GM18507 (cell line): ENCODE results near the gene ALOX15.
"Not testable (repeated sequence)": the region's sequence is repeated elsewhere in the genome, so short reads cannot be mapped to it uniquely, and the experiment has no call there.

Experiments
- DNase-seq: peaks from one replicate; pipeline ENCODE4 v3.0.0; 2011; ENCODE audit warnings: low read depth; ENCODE audit not compliant: insufficient read length; ENCODE audit errors: extremely low spot score
- FAIRE-seq: peaks from 2 replicates; lab custom pipeline; 2011; peaks lifted over from hg19 to GRCh38; lab: Jason Lieb, UNC

Gene ALOX15

GRCh38 chr17:4641297-4642195, at the start of gene ALOX15:
Gene ALOX15 (minus strand): TSS chr17:4641678. CDS start chr17:4641651, 27 bp downstream.
- no peak for DNase-seq
- FAIRE-seq, result no peak

- DNase-seq (no peak), FAIRE-seq (no peak)
Observed at GRCh38 chr17:4690745-4691144, 49.3 kb upstream of the ALOX15 start.

- not testable (repeated sequence) for FAIRE-seq, DNase-seq
Observed at GRCh38 chr17:4689872-4690271, 48.4 kb upstream of the ALOX15 start.

GRCh38 chr17:4683739-4684138, 42.3 kb upstream of the ALOX15 start:
- FAIRE-seq, DNase-seq: not testable (repeated sequence)

GRCh38 chr17:4679658-4680057, 38.2 kb upstream of the ALOX15 start:
- FAIRE-seq (no peak), DNase-seq (no peak)

GRCh38 chr17:4678448-4679026, 37.1 kb upstream of the ALOX15 start:
- DNase-seq, result no peak
- no peak for FAIRE-seq

DNA sequence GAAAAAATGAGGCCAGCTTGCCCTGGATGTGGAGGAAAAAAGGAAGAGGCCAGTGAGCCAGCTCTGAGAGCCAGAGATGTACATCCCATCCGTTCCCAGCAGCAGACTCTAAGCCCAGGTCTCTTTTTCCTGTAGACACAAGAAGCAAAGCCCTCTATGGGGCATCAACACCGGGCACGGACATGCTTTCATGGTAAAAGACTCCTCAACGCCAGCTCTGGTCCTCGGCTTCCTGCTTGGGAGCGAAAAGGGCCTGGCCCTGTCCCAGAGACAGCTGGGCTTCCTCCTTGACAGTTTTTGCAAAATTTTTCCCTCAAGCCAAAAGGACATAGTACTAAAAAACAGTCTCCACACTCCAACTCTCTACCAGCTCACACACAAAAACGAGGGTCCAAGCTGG, 35.3 kb upstream of the ALOX15 start:
- DNase-seq (no peak), FAIRE-seq (no peak)

DNA sequence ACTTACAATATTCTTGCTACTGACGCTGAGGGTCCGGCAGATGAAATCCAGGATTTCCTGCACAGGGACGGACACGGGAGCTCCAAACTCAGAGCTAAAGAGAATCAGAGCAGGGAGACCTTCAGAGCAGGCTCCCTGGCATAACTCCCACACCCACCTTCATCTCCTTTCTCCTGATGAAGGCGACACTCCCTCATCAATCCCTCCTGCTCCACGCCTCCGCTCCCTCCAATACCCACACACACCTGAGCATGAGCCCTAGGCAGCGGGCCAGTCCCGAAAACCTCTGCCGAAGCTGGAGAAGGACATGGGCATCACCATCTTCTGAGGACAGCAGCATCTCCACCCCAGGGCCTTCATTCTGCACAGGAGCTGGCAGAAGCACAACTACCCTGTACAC, 34.3 kb upstream of the ALOX15 start:
- no peak for DNase-seq
- FAIRE-seq, result no peak

GRCh38 chr17:4674685-4674998, 33.2 kb upstream of the ALOX15 start:
- DNase-seq, result no peak
- no peak for FAIRE-seq

- no peak for DNase-seq
- FAIRE-seq, result no peak
Observed at GRCh38 chr17:4673986-4674684, 32.7 kb upstream of the ALOX15 start.

DNA sequence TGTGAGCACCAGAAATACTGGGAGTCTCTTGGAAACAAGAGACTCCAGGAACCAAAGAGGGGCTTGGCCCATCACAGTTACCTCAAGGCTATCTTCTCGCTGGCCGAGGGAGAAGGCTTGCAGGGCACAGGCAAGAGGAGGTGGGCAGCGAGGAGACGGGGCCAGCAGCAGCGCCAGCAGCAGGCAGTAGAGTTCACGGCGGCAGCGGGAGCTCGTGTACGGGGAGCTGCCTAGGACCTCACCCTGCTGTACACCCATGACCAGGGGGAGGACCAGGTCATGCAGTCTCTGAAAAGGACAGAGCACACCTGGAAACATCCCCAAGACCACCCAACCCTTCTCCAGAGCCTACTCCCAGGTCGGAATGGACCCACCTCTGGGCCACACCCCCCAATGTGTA, 31.7 kb upstream of the ALOX15 start:
- DNase-seq, result no peak
- FAIRE-seq, result no peak

DNA sequence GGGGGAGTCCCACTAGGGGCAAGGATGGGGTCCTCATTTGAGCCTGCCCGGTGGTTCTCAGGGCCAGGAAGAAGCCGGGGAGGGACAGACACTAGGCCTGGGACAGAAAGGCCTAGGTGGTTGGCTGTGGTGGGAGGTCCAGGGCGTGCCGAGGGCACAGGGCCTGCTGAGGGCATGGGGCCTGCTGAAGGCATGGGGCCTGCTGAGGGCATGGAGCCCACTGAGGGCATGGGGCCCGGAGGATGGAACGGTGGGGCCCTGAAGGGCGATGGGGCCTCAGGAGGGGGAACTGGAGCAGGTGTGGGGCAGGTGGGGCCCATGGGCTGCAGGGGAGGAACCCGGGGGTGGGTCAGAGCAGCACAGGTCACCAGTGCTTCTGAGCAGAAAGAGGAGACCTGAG, 31.3 kb upstream of the ALOX15 start:
- DNase-seq (no peak), FAIRE-seq (no peak)

DNA sequence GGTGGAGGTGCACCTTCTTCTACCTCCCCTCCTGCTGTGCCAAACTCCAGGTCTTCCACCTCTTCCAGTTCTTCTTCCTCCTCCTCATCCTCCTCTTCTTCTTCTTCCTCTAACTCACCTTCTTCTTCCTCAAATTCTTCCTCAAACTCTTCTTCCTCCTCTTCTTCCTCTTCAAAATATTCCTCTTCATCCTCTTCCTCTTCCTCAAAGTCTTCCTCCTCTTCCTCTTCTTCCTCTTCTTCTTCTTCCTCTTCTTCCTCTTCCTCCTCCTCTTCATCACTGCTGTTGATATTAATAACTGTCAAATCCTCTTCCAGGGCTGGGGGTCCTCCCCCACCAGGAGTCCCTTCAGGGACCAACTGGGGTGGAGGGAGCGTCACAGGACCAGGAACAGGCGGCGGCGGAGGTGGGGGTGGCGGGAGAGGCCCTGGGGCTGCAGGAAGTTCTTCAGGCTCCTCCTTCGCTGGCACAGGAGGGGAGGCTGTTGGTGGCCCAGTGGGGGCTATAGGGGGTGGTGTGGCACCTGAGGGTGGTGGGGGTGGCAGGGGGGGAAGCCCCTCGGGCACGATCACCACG, 30.7 kb upstream of the ALOX15 start:
- DNase-seq, result no peak
- no peak for FAIRE-seq

GRCh38 chr17:4667166-4667565, 25.7 kb upstream of the ALOX15 start:
- FAIRE-seq (no peak), DNase-seq (no peak)

- FAIRE-seq (no peak), DNase-seq (no peak)
Observed at GRCh38 chr17:4666296-4666695, 24.8 kb upstream of the ALOX15 start.

GRCh38 chr17:4665027-4665426, 23.5 kb upstream of the ALOX15 start:
- no peak for DNase-seq
- no peak for FAIRE-seq

- no peak for FAIRE-seq
- no peak for DNase-seq
Observed at GRCh38 chr17:4664230-4664629, 22.8 kb upstream of the ALOX15 start.

DNA sequence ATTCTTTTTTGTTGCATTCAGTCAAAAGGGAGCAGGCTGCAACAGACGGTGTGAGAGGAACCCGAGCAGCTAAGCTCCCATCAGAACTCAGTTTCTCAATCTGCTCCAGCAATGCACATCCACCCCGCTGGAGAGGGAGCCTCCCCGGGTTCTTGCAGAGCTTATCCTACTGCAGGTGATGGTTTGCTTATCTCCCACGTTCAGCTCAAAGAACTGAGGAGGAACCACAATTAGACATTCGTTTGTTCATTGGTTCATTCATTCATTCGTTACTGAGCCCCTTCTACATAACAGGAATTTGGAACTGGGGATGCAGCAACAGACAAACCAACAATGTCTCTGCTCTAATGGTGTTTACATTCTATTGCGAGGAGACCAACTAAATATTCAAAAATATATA, 22.2 kb upstream of the ALOX15 start:
- DNase-seq, result no peak
- FAIRE-seq, result no peak

DNA sequence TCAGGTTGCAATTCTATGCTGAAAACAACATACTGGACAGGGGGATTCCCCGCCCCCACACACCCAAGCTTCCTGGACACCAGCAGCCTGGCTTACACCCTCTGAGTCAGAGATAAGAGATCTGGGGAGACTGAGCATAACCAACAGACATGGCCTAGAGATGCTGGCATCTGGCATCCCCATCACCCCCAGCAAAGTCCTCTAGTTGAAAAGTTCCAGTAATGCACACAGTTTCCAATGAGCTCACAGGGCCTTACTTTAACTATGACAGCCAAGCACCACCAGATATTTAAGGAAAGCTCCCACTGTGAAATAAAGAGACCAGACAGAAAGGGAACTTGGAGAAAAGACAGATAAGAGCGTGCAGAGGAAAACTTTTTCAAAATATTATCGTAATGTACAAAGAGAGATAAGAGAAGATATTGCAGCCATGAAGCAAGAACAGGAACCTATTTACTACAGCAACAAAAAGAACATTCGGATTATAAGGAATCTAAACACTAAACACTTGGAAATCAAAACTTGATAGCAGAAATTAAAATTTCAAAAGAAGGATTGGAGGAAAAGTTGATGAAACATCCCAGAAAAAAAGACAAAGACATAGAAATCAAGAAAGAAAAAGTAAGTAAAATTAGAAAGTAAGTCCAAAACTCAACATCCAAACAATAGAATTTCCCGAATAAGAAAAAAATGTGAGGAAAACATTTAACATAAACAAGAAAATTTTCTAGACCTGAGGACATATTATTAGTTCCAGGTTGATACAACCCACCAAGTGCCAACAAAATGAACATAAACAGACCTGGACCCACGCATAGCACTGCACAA, 17.2 kb upstream of the ALOX15 start:
- FAIRE-seq (no peak), DNase-seq (no peak)

GRCh38 chr17:4657678-4658077, 16.2 kb upstream of the ALOX15 start:
- no peak for FAIRE-seq
- DNase-seq, result no peak
